WTC11 (cell line): ENCODE data around the gene GPR162. TPM values are rescaled to one million over a fixed set of nuclear protein-coding genes. Genes with fewer than 3 reads are reported as not detected.
A peak's percentile ranks its signal among the peaks of the same experiment; 100 is the strongest.

Experiments
- ATAC-seq: fragments of 200-7000 bp; cut with Tn5 transposase; 2 replicates; pipeline ENCODE4 v1.10.0; 2021; ENCODE audit warnings: mild to moderate bottlenecking, moderate library complexity
- CTCF ChIA-PET: fragments of 300-600 bp; sonication (Branson Sonifier 250); formaldehyde crosslinking; loops from one replicate; lab custom pipeline; 2021; ENCODE audit warnings: antibody characterized with exemption; lab: Charles Lee
- POLR2A ChIA-PET: fragments of 350-600 bp; sonication (Branson Sonifier 250); formaldehyde crosslinking; loops from one replicate; lab custom pipeline; 2021; ENCODE audit warnings: antibody characterized with exemption; lab: Charles Lee
- DNase-seq: peaks from one replicate; pipeline ENCODE4 v3.0.0; 2021; ENCODE audit warnings: low spot score
- H3K27ac Mint-ChIP-seq: 2 replicates; pipeline ENCODE4 v1.8.0; 2021; ENCODE audit warnings: mixed read lengths
- H3K27me3 Mint-ChIP-seq: 2 replicates; pipeline ENCODE4 v1.8.0; 2021; ENCODE audit warnings: low read depth, mild to moderate bottlenecking, moderate library complexity, mixed read lengths
- H3K36me3 Mint-ChIP-seq: 2 replicates; pipeline ENCODE4 v1.8.0; 2021; ENCODE audit warnings: mixed read lengths
- H3K4me1 Mint-ChIP-seq: 2 replicates; pipeline ENCODE4 v1.8.0; 2022; ENCODE audit warnings: mixed read lengths
- H3K4me3 Mint-ChIP-seq: 2 replicates; pipeline ENCODE4 v1.8.0; 2021; ENCODE audit warnings: mild to moderate bottlenecking, moderate library complexity, mixed read lengths
- H3K9me3 Mint-ChIP-seq: 2 replicates; pipeline ENCODE4 v1.8.0; 2021; ENCODE audit warnings: mixed read lengths
- ARID4B ChIP-seq: sonication (generic); formaldehyde crosslinking; IDR thresholded peaks from 2 replicates; pipeline ENCODE4 v1.8.0; 2023; ENCODE audit warnings: missing genetic modification reagents, mild to moderate bottlenecking, borderline replicate concordance
- CBFB ChIP-seq: sonication (generic); formaldehyde crosslinking; IDR thresholded peaks from 2 replicates; pipeline ENCODE4 v1.8.1; 2022; ENCODE audit warnings: mild to moderate bottlenecking, low read depth, missing genetic modification reagents
- CDX4 ChIP-seq: fragments of 250-450 bp; sonication (Bioruptor Pico); IDR thresholded peaks from 2 replicates; pipeline ENCODE4 v1.9.0; 2021; ENCODE audit warnings: moderate library complexity, mild to moderate bottlenecking, inconsistent platforms, borderline replicate concordance
- GTF2I ChIP-seq: fragments of 250-450 bp; sonication (Bioruptor Pico); conservative IDR thresholded peaks from 2 replicates; pipeline ENCODE4 v1.4.0; 2021; ENCODE audit warnings: mild to moderate bottlenecking
- JUN ChIP-seq: sonication (generic); formaldehyde crosslinking; IDR thresholded peaks from 2 replicates; pipeline ENCODE4 v1.8.0; 2023; ENCODE audit warnings: mild to moderate bottlenecking, missing genetic modification reagents
- NFE2L1 ChIP-seq: sonication (generic); formaldehyde crosslinking; IDR thresholded peaks from 2 replicates; pipeline ENCODE4 v1.8.1; 2023; ENCODE audit warnings: missing genetic modification reagents
- RORB ChIP-seq: fragments of 250-450 bp; sonication (Bioruptor Pico); IDR thresholded peaks from 2 replicates; pipeline ENCODE4 v1.9.0; 2021; ENCODE audit warnings: mild to moderate bottlenecking
- STAT6 ChIP-seq: sonication (generic); formaldehyde crosslinking; conservative IDR thresholded peaks from 2 replicates; pipeline ENCODE4 v1.8.1; 2023; ENCODE audit warnings: mild to moderate bottlenecking, low read depth, missing genetic modification reagents, moderate library complexity
- ZNF138 ChIP-seq: sonication (generic); formaldehyde crosslinking; conservative IDR thresholded peaks from 2 replicates; pipeline ENCODE4 v1.8.1; 2022; ENCODE audit warnings: mild to moderate bottlenecking, moderate library complexity, missing genetic modification reagents
- ZNF317 ChIP-seq: sonication (generic); formaldehyde crosslinking; IDR thresholded peaks from 2 replicates; pipeline ENCODE4 v1.8.1; 2023; ENCODE audit warnings: low read depth, mild to moderate bottlenecking, moderate library complexity, missing genetic modification reagents, borderline replicate concordance
- ZSCAN18 ChIP-seq: fragments of 250-450 bp; sonication (Bioruptor Pico); IDR thresholded peaks from 2 replicates; pipeline ENCODE4 v2.1.2; 2022; ENCODE audit warnings: mild to moderate bottlenecking, moderate library complexity
- total RNA-seq: library from RNA; stranded (reverse); gene quantifications from 3 replicates; pipeline ENCODE4 v1.2.3, GENCODE V29; 2021

GPR162 gene
- total RNA-seq, 1 experiment from 2014 or later: 7.3 TPM

- TF ChIP-seq STAT6 (CRISPR knock-in tag) (no peak), ZNF138 (CRISPR knock-in tag) (no peak), GTF2I (CRISPR knock-in tag) (no peak), CBFB (no peak), CDX4 (no peak)
Measured at GRCh38 chr12:6860942-6861341, 39.3 kb downstream of the GPR162 start (continued).

GRCh38 chr12:6861391-6861790, 39.8 kb downstream of the GPR162 start:
- no peak for ATAC-seq
- DNase-seq: no peak
- POLR2A ChIA-PET: no interaction called here
- no peak for TF ChIP-seq ZSCAN18 (CRISPR knock-in tag)
- Mint-ChIP-seq H3K4me3 (no peak overlapping the region), H3K9me3 (no peaks in the 10 kb centered on the region), H3K36me3 (peaks cover 77% of the 10 kb centered on the region), H3K4me1 (peaks cover 14% of the 10 kb centered on the region), H3K27ac (no peak overlapping the region), H3K27me3 (no peaks in the 10 kb centered on the region)
- CTCF ChIA-PET: interaction anchor here (0.7 to 0.8 kb wide), 3 partner anchors 8 to 26 kb away, joined by 3 to 4 read pairs (median 3); no protein-coding TSS in a partner anchor

- DNase-seq: no peak
- Mint-ChIP-seq H3K4me3 (no peak overlapping the region), H3K27me3 (no peaks in the 10 kb centered on the region), H3K4me1 (peaks cover 20% of the 10 kb centered on the region), H3K9me3 (no peaks in the 10 kb centered on the region), H3K36me3 (peaks cover 63% of the 10 kb centered on the region), H3K27ac (peak overlapping the region; percentile 55; the same call in 1 of the 2 replicates)
- no peak for ATAC-seq
- ChIA-PET POLR2A (interaction anchor here (1.2 kb wide), 2 partner anchors 9 to 11 kb away, joined by 3 read pairs; partner anchors contain the start of gene USP5), CTCF (no interaction called here)
- no peak for TF ChIP-seq NFE2L1
- TF ChIP-seq RORB (CRISPR knock-in tag): no peak
- TF ChIP-seq JUN (CRISPR knock-in tag): no peak
- TF ChIP-seq ARID4B (CRISPR knock-in tag): no peak
- TF ChIP-seq ZNF317 (CRISPR knock-in tag): no peak
Measured at GRCh38 chr12:6863033-6863432, 41.4 kb downstream of the GPR162 start.
